SIG-M5 treated with dmso at 0.1 percent for 504 hours (cell line): ENCODE data around the gene MAPKAP1.

Experiments used
- DNase-seq: peaks from one replicate; lab custom pipeline; 2025; ENCODE audit not compliant: unreplicated experiment; lab: John Stamatoyannopoulos, UW

The MAPKAP1 gene

GRCh38 chr9:125540497-125540896 lies 166.5 kb downstream of the MAPKAP1 start:
- DNase-seq, result no peak

- DNase-seq, result peak; percentile 40
Observed at GRCh38 chr9:125538092-125538473, 168.9 kb downstream of the MAPKAP1 start.

GRCh38 chr9:125537442-125538091 lies 169.4 kb downstream of the MAPKAP1 start:
- DNase-seq, result no peak

- DNase-seq, result no peak
Observed at GRCh38 chr9:125536776-125537175, 170.2 kb downstream of the MAPKAP1 start.

DNA sequence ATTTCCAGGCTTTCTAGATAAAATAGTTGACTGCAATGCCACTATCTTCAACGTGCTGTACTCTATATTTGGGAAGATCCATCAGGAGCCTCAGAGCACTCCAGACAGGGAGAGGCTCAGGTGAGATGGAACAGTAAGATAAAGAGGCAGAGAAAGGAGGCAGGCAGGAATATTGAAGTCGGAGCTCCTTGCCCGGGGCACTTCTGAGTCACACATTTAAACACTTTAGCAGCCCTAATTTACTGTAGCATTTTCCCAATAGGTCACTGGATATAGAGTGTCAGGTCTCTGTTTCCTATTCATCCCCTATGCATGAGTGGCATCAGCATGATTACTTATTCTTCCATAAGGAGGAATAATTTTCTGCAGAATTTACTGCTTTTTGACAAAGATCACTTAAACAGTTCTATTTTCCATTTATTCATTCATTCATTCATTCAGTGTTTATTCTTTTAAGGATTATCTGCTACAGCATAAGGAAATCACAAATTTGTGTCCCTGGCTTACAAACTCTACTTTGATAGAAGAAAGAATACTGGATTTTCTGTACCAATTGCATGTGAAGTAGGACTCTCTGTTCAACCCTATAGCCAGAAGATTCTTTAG lies 170.7 kb downstream of the MAPKAP1 start:
- DNase-seq, result peak; percentile 20

DNA sequence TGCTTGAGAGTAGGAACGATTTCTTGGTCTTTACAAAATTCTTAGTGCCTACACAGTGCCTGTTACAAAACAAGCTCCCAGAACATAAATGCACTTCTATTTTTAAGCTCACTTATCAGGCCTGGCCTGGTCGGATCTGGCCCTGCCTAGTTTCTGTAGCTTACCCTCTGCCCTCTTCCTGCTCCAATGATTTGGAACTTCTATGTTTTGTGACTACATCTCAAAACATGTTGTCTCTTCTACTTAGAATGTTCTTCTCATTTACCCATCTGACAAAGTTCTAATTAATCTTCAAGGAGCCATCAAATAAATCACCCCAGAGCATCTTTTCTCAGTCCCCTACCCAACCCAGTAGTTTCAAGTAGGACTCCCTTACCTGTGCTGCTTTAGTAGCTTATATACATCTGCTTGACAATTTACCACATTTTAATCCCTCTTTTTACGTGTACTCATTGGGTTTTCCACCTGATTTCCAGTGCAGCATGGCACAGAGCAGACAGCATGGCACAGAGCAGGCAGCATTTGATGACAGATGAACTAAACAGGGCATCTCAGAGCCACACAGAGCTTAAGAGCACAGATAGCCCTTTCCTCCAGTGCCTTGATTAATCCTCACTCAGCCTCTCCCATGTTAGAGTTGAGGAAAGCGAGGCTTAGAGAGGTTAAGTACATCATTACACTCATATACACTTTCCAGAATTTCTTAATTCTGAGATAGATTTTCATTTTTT lies 171.9 kb downstream of the MAPKAP1 start:
- DNase-seq, result no peak

DNA sequence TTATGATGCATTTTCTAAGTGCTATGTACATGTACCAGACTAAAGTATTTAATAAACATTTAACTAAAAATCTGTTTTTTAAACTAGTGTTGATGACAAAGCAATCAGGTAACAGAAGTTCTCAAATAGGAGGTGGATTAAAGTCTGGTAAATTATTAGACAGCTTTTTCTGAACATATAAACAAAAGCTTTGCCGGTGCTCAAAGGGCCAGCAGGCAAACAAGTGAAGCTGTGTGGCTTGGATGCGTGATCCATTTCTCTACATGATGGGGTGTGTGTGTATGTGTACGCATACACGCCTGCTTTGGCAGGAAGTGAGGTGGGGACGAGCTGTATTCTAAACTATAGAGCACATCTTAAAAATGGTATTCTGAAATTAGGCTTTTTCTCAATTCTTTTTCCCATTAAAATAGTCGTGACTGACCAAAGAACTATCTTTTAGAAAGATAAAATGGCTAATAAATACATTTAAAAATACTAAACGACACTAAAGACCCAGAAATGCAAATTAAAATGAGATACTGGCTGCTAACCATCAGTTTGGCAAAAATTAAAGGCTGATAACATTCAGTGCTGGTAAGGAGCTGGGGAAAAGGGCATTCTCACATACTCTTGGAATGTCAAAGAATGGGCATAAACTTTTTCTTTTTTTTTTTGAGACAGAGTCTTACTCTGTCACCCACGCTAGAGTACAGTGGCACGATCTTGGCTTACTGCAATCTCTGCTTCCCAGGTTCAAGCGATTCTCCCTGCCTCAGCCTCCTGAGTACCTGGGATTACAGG lies 174.0 kb downstream of the MAPKAP1 start:
- no peak for DNase-seq

GRCh38 chr9:125532412-125532811 lies 174.6 kb downstream of the MAPKAP1 start:
- no peak for DNase-seq

GRCh38 chr9:125529589-125530515 lies 177.2 kb downstream of the MAPKAP1 start:
- DNase-seq, result peak; percentile 28

DNA sequence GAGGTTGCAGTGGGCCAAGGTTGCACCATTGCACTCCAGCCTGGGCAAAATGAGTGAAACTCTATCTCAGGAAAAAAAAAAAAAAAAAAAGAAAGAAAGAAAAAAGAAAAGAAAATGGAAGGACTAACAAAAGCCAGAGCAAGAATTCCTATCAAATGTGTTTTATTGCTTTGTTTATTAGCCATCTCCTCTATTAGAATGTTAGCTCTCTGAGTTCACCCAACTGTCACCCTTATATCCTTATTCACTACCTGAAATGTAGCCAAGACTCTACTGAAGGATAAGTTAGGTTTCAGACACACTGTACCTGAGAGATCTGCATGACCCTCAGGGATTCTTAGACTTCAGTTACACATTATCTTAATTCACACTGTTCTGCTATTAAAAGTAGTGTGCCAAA lies 177.9 kb downstream of the MAPKAP1 start:
- no peak for DNase-seq

GRCh38 chr9:125527471-125528002 lies 179.5 kb downstream of the MAPKAP1 start:
- DNase-seq, result no peak

- DNase-seq, result no peak
Observed at GRCh38 chr9:125525921-125526631, 180.9 kb downstream of the MAPKAP1 start.

GRCh38 chr9:125524583-125525355 lies 182.2 kb downstream of the MAPKAP1 start:
- DNase-seq, result no peak

DNA sequence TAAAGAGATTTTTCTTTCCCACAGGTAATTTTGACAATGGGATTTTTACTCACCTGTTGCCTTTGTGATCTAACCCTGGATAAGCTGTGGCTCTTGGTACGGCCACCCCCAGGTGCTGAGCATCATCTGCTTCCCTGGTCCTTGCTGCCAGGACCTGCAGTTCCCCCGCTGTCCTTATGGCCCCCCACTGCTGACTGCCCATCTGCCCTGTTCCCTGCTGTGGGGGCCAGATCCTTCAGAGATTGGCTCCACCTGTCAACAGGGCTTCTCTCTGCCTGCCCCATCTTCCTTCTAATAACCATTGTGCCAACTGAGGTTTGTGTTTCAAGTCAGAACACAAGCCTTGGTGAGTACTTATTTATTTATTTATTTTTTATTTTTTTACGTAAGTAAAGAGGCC lies 183.3 kb downstream of the MAPKAP1 start:
- DNase-seq, result no peak

GRCh38 chr9:125522328-125522725 lies 184.7 kb downstream of the MAPKAP1 start:
- no peak for DNase-seq

- DNase-seq, result peak; percentile 28
Observed at GRCh38 chr9:125521462-125522327, 185.3 kb downstream of the MAPKAP1 start.

GRCh38 chr9:125519734-125520133 lies 187.3 kb downstream of the MAPKAP1 start:
- DNase-seq, result no peak

DNA sequence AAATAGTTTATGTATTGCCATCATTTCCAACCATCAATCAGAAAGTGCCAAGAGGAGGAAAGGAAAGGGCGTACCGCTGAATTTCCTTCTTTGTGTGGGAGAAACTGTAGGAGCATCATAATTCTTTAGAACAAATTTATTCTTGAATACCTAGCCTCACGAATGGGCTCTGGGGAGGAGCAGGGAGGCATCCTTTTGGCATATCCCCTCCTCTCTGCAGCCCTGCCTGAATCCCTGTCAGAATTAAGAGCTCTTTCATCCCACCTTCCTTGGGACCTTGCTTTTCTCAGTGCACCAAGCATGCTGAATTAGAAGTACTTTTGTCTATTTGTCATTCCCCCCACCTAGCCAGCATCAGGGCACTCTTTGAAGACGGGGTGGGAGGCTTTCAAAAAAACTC lies 189.4 kb downstream of the MAPKAP1 start:
- no peak for DNase-seq
